NCI-H1436 treated with DMSO at 0.1 percent for 48 hours (cell line): ENCODE measurements around the gene IL20RB.
"Not testable (repeated sequence)": the region's sequence is repeated elsewhere in the genome, so short reads cannot be mapped to it uniquely, and the experiment has no call there.

Source experiments
- DNase-seq: peaks from one replicate; lab custom pipeline; 2025; lab: John Stamatoyannopoulos, UW

The IL20RB gene

DNA sequence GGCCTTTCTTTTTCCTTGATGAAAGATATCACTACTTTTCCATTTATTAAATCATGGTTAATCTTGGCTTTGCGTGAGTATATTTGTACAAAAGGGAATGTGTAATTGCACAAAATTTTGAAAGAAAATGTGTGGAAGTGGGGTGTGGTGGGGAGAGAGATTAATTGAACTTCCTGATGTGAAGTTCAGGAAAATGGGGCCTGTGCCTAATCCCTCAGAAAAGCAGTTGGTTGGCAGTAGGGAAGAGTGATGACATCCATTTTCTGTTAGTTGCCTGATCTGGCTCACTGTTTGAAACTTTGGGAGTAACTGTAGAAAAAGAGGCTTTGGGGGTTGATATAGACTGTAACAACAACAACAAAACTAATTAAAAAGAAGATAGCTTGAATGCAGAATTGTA is 10.8 kb upstream of the IL20RB start:
- no peak for DNase-seq

GRCh38 chr3:136947477-136947876 is 10.3 kb upstream of the IL20RB start:
- DNase-seq: no peak

- no peak for DNase-seq
Measured at GRCh38 chr3:136949146-136949545, 8.6 kb upstream of the IL20RB start.

DNA sequence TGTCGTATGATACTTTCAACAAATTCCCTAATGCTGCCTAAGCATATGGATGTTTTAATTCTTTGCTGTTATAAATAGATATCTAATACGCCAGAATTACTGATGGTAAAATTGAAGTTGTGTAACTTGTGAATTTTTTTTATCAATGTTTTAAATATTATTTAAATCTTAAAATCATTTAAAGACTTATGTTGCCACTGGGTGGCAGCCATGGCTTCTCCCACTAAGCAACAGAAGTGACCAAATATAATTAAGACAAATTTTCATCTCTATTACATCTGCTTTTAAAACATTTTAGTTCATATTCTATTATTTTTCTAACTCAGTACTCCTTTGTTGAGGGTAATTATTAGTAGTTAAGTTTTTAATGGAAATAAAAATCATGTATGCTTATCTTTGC is 8.1 kb upstream of the IL20RB start:
- DNase-seq: no peak

DNA sequence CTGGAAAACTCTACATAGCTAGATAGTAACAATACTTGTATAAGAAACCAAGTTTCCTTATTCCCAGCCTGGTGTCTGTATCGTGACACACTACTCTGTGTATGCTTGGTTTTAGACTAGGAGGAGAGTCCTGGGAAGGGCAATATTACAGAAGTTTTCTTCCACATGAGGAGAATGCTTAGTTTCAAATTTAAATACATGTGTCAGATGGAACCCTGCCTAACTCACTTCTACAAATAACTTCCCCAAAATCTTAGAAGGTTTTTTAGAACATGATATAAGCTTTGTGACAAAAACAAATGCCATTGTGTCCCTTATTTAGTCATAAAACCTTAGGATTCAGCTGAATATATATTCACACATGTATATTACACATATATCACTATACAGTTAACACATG is 7.2 kb upstream of the IL20RB start:
- DNase-seq: no peak

- DNase-seq: no peak
Measured at GRCh38 chr3:136952292-136952691, 5.5 kb upstream of the IL20RB start.

GRCh38 chr3:136954251-136954650 is 3.5 kb upstream of the IL20RB start:
- no peak for DNase-seq

DNA sequence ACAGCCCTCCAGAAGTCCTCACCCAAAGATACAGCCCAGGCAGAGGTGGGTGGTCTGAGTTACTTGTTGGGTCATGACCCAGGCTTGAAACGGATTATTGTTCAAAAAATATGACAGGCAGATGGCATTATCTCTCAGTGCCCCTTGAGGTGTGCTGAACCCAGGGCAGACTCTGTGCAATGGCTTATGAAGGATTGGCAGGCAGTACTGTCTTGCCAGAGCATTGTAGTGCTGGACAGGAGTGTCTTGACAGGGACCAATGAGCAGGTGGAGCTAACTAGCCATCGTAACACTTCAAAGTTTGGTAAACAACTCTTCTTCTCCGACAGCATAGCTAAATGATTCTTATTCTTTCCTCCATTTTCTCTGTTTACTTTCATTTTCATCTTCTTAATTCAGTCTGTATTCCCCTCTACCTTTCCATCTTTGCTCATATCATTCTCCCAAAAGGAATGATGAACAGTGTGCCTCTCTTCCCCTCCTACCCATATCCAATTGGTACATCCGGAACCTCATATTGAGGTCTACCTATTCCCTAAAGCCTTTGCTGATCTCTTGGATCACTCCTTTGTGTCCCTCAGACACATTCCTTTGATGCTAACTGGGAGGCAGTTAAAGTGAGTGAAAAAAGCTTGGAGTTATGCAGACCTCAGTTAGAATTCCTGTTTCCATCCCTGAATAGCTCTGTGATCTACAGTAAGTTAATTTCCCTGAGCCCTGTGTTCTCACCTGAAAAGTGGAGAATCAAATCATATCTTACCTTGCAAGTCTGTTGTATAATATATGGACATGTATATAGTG is 2.6 kb upstream of the IL20RB start:
- no peak for DNase-seq

GRCh38 chr3:136955813-136956212 is 2.0 kb upstream of the IL20RB start:
- no peak for DNase-seq

DNA sequence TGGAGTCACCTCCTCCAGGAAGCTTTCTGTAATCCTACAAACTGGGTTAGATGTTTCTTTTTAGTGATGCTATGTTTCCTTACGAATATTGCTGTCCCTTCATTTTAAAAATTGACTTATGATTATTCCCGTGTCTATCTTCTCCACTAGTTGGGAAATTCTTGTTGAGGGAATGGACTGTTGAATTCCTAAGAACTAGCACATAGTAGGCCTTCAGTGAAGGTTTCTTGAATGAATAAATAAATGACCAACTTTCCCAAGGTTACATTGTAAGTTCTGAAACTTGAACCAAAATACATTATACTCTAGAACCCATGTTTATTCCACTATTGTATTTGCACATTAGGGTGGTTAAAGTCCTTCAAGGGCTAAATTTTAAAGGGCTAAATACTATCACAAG is 812 bp upstream of the IL20RB start:
- DNase-seq: no peak

DNA sequence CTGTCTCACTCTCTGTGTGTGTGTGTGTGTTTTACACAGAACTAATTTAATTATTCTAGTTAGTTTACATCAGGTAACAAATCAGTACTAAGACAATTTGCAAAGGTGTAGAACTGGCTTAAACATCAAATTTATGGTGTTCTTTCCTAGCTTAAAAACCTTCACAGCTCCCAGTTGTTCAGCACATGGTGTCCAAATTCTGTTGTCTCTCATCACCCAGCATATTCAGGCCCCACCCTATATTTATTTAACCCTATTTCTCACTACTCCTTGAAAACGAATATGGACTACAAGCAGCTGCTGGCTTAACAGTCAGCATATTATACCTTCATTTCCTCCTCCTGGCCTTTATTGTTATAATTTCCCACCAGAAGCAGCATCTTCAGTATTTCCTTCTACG is 1.2 kb downstream of the IL20RB start:
- no peak for DNase-seq

- DNase-seq: no peak
Measured at GRCh38 chr3:136959599-136959998, 1.8 kb downstream of the IL20RB start.

DNA sequence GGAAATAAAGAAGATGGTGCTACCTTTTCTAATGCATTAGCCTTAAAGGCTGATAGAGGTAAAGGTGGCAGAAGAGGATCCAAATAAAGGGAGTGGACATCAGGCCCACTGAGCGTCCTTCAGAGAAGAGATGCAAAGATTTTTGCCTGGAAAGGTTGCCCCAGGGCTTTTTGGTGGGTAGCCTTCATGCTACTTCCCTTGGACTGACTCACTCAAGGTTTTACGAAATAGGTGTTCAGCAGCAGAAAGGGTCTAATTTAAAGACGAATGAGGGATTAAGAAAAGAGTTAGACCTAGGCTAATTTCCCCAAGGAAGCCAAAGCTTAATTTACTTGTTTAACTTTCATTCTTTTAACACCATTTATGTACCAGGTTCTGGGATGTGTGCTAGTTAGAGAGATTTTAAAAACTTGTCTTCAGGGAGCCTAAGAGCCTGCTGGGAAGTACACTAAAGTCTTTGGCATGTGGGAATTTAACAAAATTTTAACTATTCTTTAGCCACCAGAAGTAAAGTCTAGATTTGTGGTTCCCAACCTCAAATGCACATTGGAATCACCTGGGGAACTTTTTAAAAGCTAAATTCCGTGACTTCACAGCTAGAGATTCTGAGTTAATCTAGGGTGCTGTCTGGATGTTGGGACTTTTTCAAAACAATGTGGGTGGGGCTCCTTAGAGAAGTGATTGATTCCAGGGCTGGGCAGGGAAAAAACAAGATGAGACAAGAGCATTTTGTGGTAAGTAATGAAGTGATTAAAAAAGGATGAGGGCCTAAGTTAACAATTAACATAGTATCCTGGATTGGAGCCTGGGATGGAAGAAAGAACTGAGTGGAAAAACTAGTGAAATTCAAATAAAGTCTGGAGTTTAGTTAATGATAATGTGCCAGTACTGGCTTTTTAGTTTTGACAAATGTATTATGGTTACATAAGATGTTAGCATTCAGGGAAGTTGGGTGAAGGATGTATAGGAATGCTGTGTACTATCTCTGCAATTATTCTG is 3.4 kb downstream of the IL20RB start:
- no peak for DNase-seq

DNA sequence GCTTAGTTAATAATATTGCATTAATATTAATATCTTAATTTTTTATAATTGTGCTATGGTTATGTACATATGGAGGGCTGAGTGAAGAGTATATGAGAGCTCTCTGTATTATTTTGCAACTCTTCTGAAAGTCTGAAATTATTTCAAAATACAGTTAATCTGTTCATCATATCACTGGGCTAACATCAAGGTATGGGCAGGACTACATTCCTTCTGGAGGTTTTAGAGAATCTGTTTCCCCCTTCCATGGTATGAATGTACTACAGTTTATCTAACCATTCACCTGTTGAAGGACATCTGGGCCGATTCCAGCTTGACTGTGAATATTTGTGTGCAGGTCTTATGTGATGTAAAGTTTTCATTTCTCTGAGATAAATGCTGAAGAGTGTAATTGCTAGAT is 5.1 kb downstream of the IL20RB start:
- DNase-seq: no peak

- DNase-seq: not testable (repeated sequence)
Measured at GRCh38 chr3:136969539-136969938, 11.8 kb downstream of the IL20RB start.

DNA sequence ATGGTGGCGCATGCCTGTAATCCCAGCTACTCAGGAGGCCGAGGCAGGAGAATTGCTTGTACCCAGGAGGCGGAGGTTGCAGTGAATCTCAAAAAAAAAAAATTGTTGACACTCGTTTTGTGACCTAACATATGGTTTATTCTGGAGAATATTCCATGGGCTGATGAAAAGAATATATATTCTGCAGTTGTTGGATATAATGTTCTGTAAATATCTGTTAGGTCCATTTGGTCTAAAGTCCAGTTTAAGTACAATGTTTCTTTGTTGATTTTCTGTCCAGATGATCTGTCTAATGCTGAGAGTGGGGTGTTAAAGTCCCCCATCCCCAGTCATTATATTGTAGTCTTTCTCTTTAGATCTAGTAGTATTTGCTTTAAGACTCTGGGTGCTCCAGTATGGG is 15.6 kb downstream of the IL20RB start:
- no peak for DNase-seq

DNA sequence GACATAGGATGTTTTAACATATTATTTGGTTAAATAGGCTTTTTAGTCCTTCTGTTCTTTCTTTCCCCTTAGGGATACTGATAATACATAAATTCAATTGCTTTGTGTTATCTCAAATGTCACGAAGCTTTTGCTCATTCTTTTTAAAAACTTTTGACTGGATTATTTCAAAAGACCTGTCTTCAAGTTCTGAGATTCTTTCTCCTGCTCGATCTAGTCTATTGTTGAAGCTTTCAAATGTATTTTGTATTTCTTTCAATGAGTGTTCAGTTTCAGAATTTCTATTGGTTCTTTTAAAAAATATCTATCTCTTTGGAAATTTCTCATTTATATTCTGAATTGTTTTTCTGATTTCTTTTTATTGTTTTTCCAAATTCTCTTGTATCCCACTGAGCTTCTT is 16.9 kb downstream of the IL20RB start:
- DNase-seq: no peak

DNA sequence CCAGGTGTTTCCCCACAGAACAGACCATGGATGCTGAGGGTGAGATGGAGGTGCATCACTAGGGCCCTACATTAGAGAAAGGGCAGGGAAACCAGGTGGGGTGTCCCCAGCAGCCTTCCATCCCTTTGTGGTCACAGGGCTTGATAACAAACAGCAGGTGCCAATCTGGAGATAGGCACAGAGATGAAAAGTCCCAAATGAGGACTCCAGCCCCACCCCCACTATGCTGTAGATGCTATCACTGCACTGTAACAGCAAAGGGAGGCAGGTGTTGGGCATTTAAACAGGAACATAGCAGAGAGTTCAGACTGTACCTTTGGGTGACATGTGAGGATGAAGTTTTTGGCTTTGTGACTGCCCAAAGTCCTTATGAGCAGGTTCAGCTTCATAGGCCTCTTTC is 21.4 kb downstream of the IL20RB start:
- no peak for DNase-seq

DNA sequence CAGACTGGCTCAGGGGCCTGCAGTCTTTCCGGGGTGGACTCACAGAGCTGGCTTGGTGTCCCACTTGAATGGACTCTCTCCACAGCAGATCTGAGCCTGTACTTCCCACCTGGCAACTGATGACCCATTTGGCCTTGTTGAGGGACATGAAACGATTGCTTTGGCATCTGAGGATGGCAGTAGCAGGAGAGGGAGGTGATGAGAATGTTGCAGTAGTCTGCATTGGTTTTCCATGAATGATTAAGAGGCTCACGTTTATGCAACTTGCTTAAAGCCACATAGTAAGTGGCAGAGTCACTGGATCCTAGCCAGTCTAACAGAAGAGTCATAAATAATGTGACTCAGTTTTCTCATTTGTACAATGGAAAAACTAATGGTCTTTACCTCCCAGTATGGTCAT is 21.9 kb downstream of the IL20RB start:
- no peak for DNase-seq

DNA sequence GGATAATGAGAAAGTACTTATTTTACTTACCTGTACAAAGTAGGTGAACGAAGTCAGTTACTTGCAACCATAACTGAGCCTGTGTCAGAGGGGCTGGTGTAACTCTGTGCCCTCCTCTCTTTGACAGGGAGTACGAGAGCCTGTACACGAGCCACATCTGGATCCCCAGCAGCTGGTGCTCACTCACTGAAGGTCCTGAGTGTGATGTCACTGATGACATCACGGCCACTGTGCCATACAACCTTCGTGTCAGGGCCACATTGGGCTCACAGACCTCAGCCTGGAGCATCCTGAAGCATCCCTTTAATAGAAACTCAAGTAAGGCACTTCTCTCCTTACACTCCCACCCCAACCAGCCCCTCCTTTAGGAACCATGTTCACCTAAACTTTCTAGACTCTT is 24.2 kb downstream of the IL20RB start:
- no peak for DNase-seq

DNA sequence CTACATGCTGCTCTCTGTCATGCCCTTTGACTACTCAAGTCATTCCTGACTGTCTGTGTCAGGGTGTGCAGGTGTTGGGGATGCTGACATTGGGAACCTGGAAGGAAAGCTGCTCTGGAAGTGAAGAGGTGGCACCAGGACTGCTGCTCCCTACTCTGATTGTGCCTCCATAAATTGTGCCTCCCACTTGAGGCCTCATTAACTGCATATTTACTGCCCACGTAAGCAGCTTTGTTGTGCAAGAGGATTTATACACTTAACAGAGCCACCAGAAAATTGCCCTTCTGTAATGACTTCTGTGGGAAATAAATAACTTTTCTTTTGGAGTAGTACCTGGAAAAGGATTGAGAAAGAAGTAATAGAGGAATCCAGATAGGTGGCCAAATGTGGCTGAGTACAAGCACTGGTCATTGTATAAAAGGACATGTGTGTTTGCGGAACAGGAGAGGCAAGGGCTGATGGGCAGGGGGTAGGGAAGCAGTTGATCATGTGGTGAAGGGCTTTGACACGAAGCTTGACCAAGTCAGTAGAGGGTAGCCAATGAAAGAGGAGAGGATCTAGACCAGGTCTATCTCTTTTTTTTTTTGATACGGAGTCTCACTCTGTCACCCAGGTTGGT is 24.8 kb downstream of the IL20RB start:
- DNase-seq: no peak

DNA sequence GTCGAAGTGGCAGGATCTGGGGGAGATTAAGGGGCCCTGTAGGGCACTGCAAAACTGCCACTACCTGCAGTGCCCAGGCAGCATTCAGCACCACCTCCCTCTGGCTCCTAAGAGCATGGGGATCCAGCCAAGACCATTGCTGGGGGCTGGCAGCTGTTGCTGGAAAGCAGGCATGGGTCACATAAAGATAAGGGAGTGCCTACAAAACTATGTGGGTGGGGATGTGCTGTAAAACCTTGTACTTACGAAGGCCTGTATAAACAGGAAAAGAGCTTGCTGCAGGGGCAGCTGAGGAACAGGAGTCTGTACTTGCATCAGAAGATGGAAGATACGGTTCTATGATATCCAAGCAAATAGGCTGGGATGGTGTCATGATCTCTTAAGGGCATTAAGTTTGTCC is 27.1 kb downstream of the IL20RB start:
- no peak for DNase-seq
